GM23338 (cell line): ENCODE results near the gene ZNF214. TPM values are rescaled to one million over a fixed set of nuclear protein-coding genes. Genes with fewer than 3 reads are reported as not detected.

ENCODE experiments used
- ATAC-seq: fragments of 200-7000 bp; cut with Tn5 transposase; 3 replicates; pipeline ENCODE4 v1.9.1; 2020
- DNase-seq: peaks from one replicate; pipeline ENCODE4 v3.0.0-alpha.2; 2015; ENCODE audit warnings: low spot score
- H2AFZ ChIP-seq: fragments of 200-600 bp; sonication (generic); 2 replicates; pipeline ENCODE4 v1.8.0; 2016; ENCODE audit warnings: antibody characterized with exemption, mild to moderate bottlenecking, moderate library complexity
- H3F3A ChIP-seq: fragments of 200-600 bp; sonication (generic); replicated peaks from 2 replicates; pipeline ENCODE4 v1.8.0; 2017; ENCODE audit warnings: antibody characterized with exemption, mixed run types, low read depth
- H3K27ac ChIP-seq: fragments of 200-600 bp; sonication (generic); 2 replicates; pipeline ENCODE4 v1.6.1; 2016; ENCODE audit warnings: low read depth
- H3K27me3 ChIP-seq: fragments of 200-600 bp; sonication (generic); 2 replicates; pipeline ENCODE4 v1.8.0; 2016; ENCODE audit warnings: mild to moderate bottlenecking, mixed run types, moderate library complexity; ENCODE audit not compliant: insufficient read depth
- H3K36me3 ChIP-seq: fragments of 200-600 bp; sonication (generic); 2 replicates; pipeline ENCODE4 v1.8.0; 2016; ENCODE audit warnings: mild to moderate bottlenecking; ENCODE audit not compliant: insufficient read depth
- H3K4me1 ChIP-seq: fragments of 200-600 bp; sonication (generic); 2 replicates; pipeline ENCODE4 v1.8.0; 2016; ENCODE audit warnings: mild to moderate bottlenecking, moderate library complexity; ENCODE audit not compliant: insufficient read depth
- H3K4me2 ChIP-seq: fragments of 200-600 bp; sonication (generic); 2 replicates; pipeline ENCODE4 v1.7.1; 2017; ENCODE audit warnings: mixed run types
- H3K4me3 ChIP-seq: fragments of 200-600 bp; sonication (generic); 2 replicates; pipeline ENCODE4 v1.6.1; 2016; ENCODE audit warnings: mixed run types
- H3K79me2 ChIP-seq: fragments of 200-600 bp; sonication (generic); replicated peaks from 2 replicates; pipeline ENCODE4 v1.8.0; 2017; ENCODE audit warnings: mild to moderate bottlenecking; ENCODE audit not compliant: insufficient read depth
- H3K9me2 ChIP-seq: fragments of 200-600 bp; sonication (generic); 2 replicates; pipeline ENCODE4 v1.8.0; 2017; ENCODE audit not compliant: insufficient read depth
- H4K20me1 ChIP-seq: fragments of 200-600 bp; sonication (generic); replicated peaks from 2 replicates; pipeline ENCODE4 v1.8.0; 2017; ENCODE audit warnings: mild to moderate bottlenecking; ENCODE audit not compliant: insufficient read depth
- H3K27ac Mint-ChIP-seq: 2 replicates; pipeline ENCODE4 v1.8.0; 2020; ENCODE audit warnings: inconsistent platforms, mild to moderate bottlenecking, moderate library complexity, mixed read lengths
- H3K27me3 Mint-ChIP-seq: 3 replicates; pipeline ENCODE4 v1.8.0; 2022; ENCODE audit warnings: low read depth, mild to moderate bottlenecking, moderate library complexity, mixed read lengths, inconsistent platforms; ENCODE audit not compliant: insufficient read depth, poor library complexity
- H3K36me3 Mint-ChIP-seq: 3 replicates; pipeline ENCODE4 v1.8.0; 2021; ENCODE audit warnings: low read depth, mild to moderate bottlenecking, inconsistent platforms, moderate library complexity, mixed read lengths
- H3K4me1 Mint-ChIP-seq: 3 replicates; pipeline ENCODE4 v1.8.0; 2020; ENCODE audit warnings: mild to moderate bottlenecking, inconsistent platforms, mixed read lengths
- H3K4me3 Mint-ChIP-seq: 3 replicates; pipeline ENCODE4 v1.8.0; 2021; ENCODE audit warnings: moderate library complexity, mild to moderate bottlenecking, inconsistent platforms, mixed read lengths
- H3K9me3 Mint-ChIP-seq: 3 replicates; pipeline ENCODE4 v1.8.0; 2020; ENCODE audit warnings: moderate library complexity, mild to moderate bottlenecking, inconsistent platforms, mixed read lengths
- CREB1 ChIP-seq: fragments of 250-450 bp; sonication (Bioruptor Pico); IDR thresholded peaks from 2 replicates; pipeline ENCODE4 v1.5.0; 2020; ENCODE audit warnings: low read depth, mild to moderate bottlenecking, moderate library complexity
- CTCF ChIP-seq, 2 experiments: fragments of 200-600 bp in 1 of 2; sonication (generic) in 1 of 2; conservative IDR thresholded peaks; 2 replicates each; pipeline versions ENCODE4 v1.5.1 to v1.6.1; 2016 to 2017; ENCODE audit warnings: antibody characterized with exemption in 2 of 2, low read depth in 2 of 2, mild to moderate bottlenecking in 2 of 2, moderate library complexity in 1 of 2
- ETS1 ChIP-seq: IDR thresholded peaks from 2 replicates; pipeline ENCODE4 v1.6.1; 2016; ENCODE audit warnings: antibody characterized with exemption
- EZH2 ChIP-seq: fragments of 200-600 bp; sonication (generic); IDR thresholded peaks from one replicate; pipeline ENCODE4 v1.8.0; 2017; ENCODE audit warnings: antibody characterized with exemption, mild to moderate bottlenecking, low read depth; ENCODE audit not compliant: unreplicated experiment
- NANOG ChIP-seq: IDR thresholded peaks from 2 replicates; pipeline ENCODE4 v1.6.1; 2016; ENCODE audit warnings: antibody characterized with exemption, borderline replicate concordance
- POLR2AphosphoS5 ChIP-seq: IDR thresholded peaks from 2 replicates; pipeline ENCODE4 v1.6.1; 2016; ENCODE audit warnings: antibody characterized with exemption, low read depth
- ZNF331 ChIP-seq: fragments of 250-450 bp; sonication (Bioruptor Pico); IDR thresholded peaks from 2 replicates; pipeline ENCODE4 v1.5.0; 2020; ENCODE audit warnings: low read depth, mild to moderate bottlenecking, moderate library complexity
- polyA plus RNA-seq: library from polyadenylated mRNA; unstranded; fragments of >200 nt; fragmentation: Nextera tagmentation; extraction: Ambion mirVana; gene quantifications from 2 replicates; pipeline ENCODE4 v1.2.1, GENCODE V29; 2016
- total RNA-seq: library from RNA; depleted of rRNA; stranded (reverse); fragments of >200 nt; shearing (Covaris generic); gene quantifications from 2 replicates; pipeline ENCODE4 v1.2.3, GENCODE V29; 2014
- TF ChIP-seq, protein P1 (sequence below): fragments of 250-450 bp; sonication (Bioruptor Pico); IDR thresholded peaks from 2 replicates; pipeline ENCODE4 v1.5.0; 2020; ENCODE audit warnings: mild to moderate bottlenecking, moderate library complexity
- TF ChIP-seq, protein P2 (sequence below): IDR thresholded peaks from one replicate; pipeline ENCODE4 v1.6.1; 2018; ENCODE audit warnings: antibody characterized with exemption; ENCODE audit not compliant: unreplicated experiment

The ZNF214 gene
- total and polyA plus RNA-seq, 2 experiments from 2014 or later = 2.4 to 4.3 TPM

- Mint-ChIP-seq H3K36me3 (no peaks in the 10 kb centered on the region), H3K9me3 (no peaks in the 10 kb centered on the region), H3K27ac (no peak overlapping the region), H3K4me3 (no peak overlapping the region), H3K4me1 (no peaks in the 10 kb centered on the region), H3K27me3 (no peaks in the 10 kb centered on the region)
- Histone ChIP-seq H3K9me2 (no peaks in the 10 kb centered on the region), H3F3A (no peaks in the 10 kb centered on the region), H4K20me1 (no peaks in the 10 kb centered on the region), H2AFZ (no peak overlapping the region), H3K36me3 (no peaks in the 10 kb centered on the region), H3K4me3 (no peak overlapping the region), H3K4me1 (no peaks in the 10 kb centered on the region), H3K4me2 (no peak overlapping the region), H3K27me3 (no peaks in the 10 kb centered on the region), H3K27ac (no peak overlapping the region), H3K79me2 (no peaks in the 10 kb centered on the region)
- TF ChIP-seq ZNF331 (CRISPR knock-in tag) = no peak
- no peak for TF ChIP-seq EZH2
- TF ChIP-seq CREB1 = no peak
- TF ChIP-seq, protein P1, sequence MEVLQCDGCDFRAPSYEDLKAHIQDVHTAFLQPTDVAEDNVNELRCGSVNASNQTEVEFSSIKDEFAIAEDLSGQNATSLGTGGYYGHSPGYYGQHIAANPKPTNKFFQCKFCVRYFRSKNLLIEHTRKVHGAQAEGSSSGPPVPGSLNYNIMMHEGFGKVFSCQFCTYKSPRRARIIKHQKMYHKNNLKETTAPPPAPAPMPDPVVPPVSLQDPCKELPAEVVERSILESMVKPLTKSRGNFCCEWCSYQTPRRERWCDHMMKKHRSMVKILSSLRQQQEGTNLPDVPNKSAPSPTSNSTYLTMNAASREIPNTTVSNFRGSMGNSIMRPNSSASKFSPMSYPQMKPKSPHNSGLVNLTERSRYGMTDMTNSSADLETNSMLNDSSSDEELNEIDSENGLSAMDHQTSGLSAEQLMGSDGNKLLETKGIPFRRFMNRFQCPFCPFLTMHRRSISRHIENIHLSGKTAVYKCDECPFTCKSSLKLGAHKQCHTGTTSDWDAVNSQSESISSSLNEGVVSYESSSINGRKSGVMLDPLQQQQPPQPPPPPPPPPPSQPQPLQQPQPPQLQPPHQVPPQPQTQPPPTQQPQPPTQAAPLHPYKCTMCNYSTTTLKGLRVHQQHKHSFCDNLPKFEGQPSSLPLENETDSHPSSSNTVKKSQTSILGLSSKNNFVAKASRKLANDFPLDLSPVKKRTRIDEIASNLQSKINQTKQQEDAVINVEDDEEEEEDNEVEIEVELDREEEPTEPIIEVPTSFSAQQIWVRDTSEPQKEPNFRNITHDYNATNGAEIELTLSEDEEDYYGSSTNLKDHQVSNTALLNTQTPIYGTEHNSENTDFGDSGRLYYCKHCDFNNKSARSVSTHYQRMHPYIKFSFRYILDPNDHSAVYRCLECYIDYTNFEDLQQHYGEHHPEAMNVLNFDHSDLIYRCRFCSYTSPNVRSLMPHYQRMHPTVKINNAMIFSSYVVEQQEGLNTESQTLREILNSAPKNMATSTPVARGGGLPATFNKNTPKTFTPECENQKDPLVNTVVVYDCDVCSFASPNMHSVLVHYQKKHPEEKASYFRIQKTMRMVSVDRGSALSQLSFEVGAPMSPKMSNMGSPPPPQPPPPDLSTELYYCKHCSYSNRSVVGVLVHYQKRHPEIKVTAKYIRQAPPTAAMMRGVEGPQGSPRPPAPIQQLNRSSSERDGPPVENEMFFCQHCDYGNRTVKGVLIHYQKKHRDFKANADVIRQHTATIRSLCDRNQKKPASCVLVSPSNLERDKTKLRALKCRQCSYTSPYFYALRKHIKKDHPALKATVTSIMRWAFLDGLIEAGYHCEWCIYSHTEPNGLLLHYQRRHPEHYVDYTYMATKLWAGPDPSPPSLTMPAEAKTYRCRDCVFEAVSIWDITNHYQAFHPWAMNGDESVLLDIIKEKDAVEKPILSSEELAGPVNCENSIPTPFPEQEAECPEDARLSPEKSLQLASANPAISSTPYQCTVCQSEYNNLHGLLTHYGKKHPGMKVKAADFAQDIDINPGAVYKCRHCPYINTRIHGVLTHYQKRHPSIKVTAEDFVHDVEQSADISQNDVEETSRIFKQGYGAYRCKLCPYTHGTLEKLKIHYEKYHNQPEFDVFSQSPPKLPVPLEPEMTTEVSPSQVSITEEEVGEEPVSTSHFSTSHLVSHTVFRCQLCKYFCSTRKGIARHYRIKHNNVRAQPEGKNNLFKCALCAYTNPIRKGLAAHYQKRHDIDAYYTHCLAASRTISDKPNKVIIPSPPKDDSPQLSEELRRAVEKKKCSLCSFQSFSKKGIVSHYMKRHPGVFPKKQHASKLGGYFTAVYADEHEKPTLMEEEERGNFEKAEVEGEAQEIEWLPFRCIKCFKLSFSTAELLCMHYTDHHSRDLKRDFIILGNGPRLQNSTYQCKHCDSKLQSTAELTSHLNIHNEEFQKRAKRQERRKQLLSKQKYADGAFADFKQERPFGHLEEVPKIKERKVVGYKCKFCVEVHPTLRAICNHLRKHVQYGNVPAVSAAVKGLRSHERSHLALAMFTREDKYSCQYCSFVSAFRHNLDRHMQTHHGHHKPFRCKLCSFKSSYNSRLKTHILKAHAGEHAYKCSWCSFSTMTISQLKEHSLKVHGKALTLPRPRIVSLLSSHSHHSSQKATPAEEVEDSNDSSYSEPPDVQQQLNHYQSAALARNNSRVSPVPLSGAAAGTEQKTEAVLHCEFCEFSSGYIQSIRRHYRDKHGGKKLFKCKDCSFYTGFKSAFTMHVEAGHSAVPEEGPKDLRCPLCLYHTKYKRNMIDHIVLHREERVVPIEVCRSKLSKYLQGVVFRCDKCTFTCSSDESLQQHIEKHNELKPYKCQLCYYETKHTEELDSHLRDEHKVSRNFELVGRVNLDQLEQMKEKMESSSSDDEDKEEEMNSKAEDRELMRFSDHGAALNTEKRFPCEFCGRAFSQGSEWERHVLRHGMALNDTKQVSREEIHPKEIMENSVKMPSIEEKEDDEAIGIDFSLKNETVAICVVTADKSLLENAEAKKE (CRISPR knock-in tag) = no peak
- TF ChIP-seq NANOG = no peak
- no peak for TF ChIP-seq POLR2AphosphoS5
- ATAC-seq (no peak), DNase-seq (no peak)
Observed at GRCh38 chr11:7050191-7050590, 30.0 kb upstream of the ZNF214 start.

DNA sequence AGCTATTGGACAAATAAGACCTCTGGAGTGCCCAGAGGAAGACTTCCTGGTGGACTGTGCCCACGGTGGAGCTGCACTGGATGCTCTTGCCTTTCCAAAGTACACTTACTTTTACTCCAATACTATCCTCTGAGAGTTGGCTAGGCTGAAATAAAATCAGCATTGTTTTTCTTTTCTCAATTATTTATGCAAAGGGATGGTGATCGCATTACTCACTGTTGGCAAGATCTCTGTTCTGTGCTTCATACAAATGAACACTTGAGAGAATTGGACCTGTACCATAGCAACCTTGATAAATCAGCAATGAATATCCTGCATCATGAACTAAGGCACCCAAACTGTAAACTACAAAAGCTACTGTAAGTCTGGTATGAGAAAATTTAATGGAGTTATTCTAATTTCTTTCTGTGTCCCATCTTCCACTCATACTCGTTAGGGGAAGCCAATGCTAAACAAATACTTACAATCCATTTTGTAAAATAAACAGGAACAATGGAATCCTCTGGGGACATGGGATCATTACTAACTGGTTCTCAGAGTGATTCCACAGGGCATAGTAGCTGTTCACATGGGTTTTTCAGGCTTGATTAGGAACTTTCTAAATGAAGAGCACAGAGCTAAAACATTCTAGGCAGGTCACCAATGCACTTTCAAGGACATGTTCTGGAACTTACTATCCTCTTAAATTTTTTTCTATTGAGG, 26.5 kb upstream of the ZNF214 start:
- Histone ChIP-seq H3K36me3 (no peaks in the 10 kb centered on the region), H3K27me3 (no peaks in the 10 kb centered on the region), H3K27ac (no peak overlapping the region), H3K4me1 (no peaks in the 10 kb centered on the region), H3K9me2 (no peaks in the 10 kb centered on the region), H3K4me3 (no peak overlapping the region), H3F3A (no peaks in the 10 kb centered on the region), H3K4me2 (no peak overlapping the region), H3K79me2 (no peaks in the 10 kb centered on the region), H4K20me1 (no peaks in the 10 kb centered on the region), H2AFZ (no peak overlapping the region)
- no peaks in the 10 kb centered on the region for H3K36me3 Mint-ChIP-seq
- H3K27ac Mint-ChIP-seq = no peak overlapping the region
- H3K9me3 Mint-ChIP-seq = no peaks in the 10 kb centered on the region
- ATAC-seq (no peak), DNase-seq (no peak)
- H3K27me3 Mint-ChIP-seq = no peaks in the 10 kb centered on the region
- H3K4me3 Mint-ChIP-seq = no peak overlapping the region
- H3K4me1 Mint-ChIP-seq = no peaks in the 10 kb centered on the region
- TF ChIP-seq, protein P2, sequence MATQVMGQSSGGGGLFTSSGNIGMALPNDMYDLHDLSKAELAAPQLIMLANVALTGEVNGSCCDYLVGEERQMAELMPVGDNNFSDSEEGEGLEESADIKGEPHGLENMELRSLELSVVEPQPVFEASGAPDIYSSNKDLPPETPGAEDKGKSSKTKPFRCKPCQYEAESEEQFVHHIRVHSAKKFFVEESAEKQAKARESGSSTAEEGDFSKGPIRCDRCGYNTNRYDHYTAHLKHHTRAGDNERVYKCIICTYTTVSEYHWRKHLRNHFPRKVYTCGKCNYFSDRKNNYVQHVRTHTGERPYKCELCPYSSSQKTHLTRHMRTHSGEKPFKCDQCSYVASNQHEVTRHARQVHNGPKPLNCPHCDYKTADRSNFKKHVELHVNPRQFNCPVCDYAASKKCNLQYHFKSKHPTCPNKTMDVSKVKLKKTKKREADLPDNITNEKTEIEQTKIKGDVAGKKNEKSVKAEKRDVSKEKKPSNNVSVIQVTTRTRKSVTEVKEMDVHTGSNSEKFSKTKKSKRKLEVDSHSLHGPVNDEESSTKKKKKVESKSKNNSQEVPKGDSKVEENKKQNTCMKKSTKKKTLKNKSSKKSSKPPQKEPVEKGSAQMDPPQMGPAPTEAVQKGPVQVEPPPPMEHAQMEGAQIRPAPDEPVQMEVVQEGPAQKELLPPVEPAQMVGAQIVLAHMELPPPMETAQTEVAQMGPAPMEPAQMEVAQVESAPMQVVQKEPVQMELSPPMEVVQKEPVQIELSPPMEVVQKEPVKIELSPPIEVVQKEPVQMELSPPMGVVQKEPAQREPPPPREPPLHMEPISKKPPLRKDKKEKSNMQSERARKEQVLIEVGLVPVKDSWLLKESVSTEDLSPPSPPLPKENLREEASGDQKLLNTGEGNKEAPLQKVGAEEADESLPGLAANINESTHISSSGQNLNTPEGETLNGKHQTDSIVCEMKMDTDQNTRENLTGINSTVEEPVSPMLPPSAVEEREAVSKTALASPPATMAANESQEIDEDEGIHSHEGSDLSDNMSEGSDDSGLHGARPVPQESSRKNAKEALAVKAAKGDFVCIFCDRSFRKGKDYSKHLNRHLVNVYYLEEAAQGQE = no peak
- no peak for TF ChIP-seq CTCF (conservative IDR thresholded peaks at IDR 0.05; ENCODE audit: low read depth in 2 of 2)
- TF ChIP-seq NANOG = no peak
- no peak for TF ChIP-seq CREB1
- no peak for TF ChIP-seq EZH2
- TF ChIP-seq ETS1 = no peak
